ENCODE measurements around the gene G6PC3. TPM values are rescaled to one million over a fixed set of nuclear protein-coding genes. Genes with fewer than 3 reads are reported as not detected.

G6PC3 gene
- total RNA-seq, 1 donor from 2014 or later: 51.2 TPM

DNA sequence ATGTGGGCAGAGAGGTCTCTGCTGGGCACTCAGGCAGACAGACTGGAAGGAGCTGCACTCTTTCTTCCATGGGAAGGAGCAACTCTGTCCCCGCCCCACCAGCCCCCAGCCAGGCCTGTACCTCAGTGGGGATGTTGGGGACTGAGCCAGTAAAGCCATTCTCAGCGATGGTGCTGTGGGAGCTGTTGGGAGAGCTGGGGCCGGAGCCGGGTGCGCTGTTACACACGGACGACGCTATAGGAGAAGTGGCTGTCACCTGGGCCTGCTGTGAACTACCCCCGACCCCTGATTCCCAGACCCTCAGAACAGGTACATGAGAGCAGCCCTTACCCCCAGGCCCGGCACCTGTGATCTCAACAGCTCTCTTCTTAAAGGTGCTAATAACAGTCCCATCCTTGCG, 21.5 kb downstream of the G6PC3 start:
- Mint-ChIP-seq H3K9me3 (ENCODE audit: unreplicated experiment) (peaks cover 3% of the 10 kb centered on the region), H3K27me3 (ENCODE audit: unreplicated experiment) (peaks cover 14% of the 10 kb centered on the region), H3K4me1 (ENCODE audit: low read depth, unreplicated experiment) (peaks cover 16% of the 10 kb centered on the region), H3K27ac (ENCODE audit: unreplicated experiment) (peak overlapping the region; percentile 20), H3K36me3 (ENCODE audit: unreplicated experiment) (peaks cover 3% of the 10 kb centered on the region), H3K4me3 (ENCODE audit: unreplicated experiment) (no peak overlapping the region)
- DNase-seq: no peak
- TF ChIP-seq, protein P1, sequence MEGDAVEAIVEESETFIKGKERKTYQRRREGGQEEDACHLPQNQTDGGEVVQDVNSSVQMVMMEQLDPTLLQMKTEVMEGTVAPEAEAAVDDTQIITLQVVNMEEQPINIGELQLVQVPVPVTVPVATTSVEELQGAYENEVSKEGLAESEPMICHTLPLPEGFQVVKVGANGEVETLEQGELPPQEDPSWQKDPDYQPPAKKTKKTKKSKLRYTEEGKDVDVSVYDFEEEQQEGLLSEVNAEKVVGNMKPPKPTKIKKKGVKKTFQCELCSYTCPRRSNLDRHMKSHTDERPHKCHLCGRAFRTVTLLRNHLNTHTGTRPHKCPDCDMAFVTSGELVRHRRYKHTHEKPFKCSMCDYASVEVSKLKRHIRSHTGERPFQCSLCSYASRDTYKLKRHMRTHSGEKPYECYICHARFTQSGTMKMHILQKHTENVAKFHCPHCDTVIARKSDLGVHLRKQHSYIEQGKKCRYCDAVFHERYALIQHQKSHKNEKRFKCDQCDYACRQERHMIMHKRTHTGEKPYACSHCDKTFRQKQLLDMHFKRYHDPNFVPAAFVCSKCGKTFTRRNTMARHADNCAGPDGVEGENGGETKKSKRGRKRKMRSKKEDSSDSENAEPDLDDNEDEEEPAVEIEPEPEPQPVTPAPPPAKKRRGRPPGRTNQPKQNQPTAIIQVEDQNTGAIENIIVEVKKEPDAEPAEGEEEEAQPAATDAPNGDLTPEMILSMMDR (IDR thresholded peaks at IDR 0.05; ENCODE audit: partially characterized antibody, unreplicated experiment): no peak

DNA sequence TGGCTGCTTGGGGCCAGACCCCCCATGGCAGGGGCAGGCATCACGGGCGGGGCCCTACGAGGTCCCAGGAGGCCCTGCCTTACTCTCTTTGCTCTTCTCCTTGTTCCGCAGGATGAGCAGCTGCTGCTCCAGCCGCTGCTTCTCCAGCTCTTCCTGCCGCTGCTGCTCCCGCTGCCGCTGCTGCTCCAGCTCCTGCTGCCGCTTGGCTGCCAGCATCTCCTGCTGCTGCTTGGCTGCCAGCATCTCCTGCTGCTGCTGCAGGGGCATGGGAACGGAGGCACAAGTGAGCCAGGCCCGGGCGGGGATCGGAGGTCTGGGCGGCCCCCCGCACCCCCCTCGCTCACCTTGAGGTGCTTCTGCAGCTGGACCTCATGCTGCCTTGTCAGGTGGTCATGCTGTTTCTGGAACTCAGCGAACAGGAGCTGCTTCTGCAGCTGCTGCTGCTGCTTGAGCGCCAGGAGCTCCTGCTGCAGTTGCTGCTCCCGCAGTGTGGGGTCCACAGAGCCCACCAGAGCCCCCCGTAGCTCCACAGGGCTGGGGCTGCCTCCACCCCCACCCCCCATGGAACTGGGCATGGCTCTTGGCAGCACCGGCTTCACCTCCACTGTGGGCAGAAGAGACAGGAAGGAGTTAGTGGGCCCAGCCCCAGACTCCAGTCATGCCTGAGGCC, 22.8 kb downstream of the G6PC3 start:
- TF ChIP-seq, protein P1 (IDR thresholded peaks at IDR 0.05; ENCODE audit: partially characterized antibody, unreplicated experiment): no peak
- peak; percentile 40 for DNase-seq
- Mint-ChIP-seq H3K9me3 (ENCODE audit: unreplicated experiment) (no peaks in the 10 kb centered on the region), H3K4me1 (ENCODE audit: low read depth, unreplicated experiment) (peaks cover 15% of the 10 kb centered on the region), H3K4me3 (ENCODE audit: unreplicated experiment) (no peak overlapping the region), H3K36me3 (ENCODE audit: unreplicated experiment) (peaks cover 3% of the 10 kb centered on the region), H3K27me3 (ENCODE audit: unreplicated experiment) (peaks cover 14% of the 10 kb centered on the region), H3K27ac (ENCODE audit: unreplicated experiment) (peak overlapping the region; percentile 62)

DNA sequence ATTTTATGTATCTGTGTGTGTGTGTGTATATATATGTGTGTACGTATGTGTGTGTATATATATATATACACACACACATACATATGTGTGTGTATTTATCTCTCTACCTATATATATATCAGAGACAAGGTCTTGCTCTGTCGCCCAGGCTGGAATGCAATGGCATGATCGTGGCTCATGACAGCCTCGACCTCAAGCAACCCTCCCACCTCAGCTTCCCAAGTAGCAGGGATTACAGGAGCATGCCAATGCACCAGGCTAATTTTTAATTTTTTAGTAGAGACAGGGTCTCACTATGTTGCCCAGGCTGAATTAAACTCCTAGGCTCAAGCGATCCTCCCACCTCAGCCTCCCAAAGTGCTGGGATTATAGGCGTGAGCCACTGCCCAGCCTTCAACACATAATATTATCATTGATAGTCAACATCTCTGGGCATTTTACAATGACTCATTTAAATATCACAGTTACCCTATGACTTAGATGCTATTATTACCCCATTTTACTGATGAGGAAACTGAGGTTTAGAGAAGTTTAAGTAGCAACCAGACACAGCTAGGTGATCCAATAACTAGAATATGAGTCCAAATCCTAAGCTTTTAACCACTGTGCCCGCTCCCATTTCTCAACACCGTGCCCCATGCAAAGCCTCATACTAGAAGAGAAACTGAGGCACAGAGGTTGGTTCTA, 24.3 kb downstream of the G6PC3 start:
- TF ChIP-seq, protein P1 (IDR thresholded peaks at IDR 0.05; ENCODE audit: partially characterized antibody, unreplicated experiment): no peak
- Mint-ChIP-seq H3K27ac (ENCODE audit: unreplicated experiment) (peak overlapping the region; percentile 59), H3K36me3 (ENCODE audit: unreplicated experiment) (no peaks in the 10 kb centered on the region), H3K4me1 (ENCODE audit: low read depth, unreplicated experiment) (peaks cover 12% of the 10 kb centered on the region), H3K9me3 (ENCODE audit: unreplicated experiment) (peaks cover 1% of the 10 kb centered on the region), H3K27me3 (ENCODE audit: unreplicated experiment) (peaks cover 13% of the 10 kb centered on the region), H3K4me3 (ENCODE audit: unreplicated experiment) (peak overlapping the region; percentile 42)
- DNase-seq: no peak

DNA sequence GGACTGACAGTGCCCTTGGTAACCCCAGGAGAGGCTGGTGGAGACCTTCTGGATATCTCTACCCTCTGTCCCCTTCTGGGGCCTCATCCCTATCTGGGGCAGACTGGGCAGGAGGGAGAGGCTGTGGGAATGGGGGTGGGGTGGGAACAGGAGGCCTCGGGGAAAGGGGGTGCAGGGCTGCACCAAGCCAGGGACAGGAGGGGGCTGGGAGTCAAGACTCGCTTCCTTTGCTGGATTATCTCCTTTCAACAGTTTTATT, 24.8 kb downstream of the G6PC3 start:
- peaks cover 13% of the 10 kb centered on the region for H3K27me3 Mint-ChIP-seq (ENCODE audit: unreplicated experiment)
- DNase-seq: no peak
- peaks cover 1% of the 10 kb centered on the region for H3K9me3 Mint-ChIP-seq (ENCODE audit: unreplicated experiment)
- H3K27ac Mint-ChIP-seq (ENCODE audit: unreplicated experiment): peak overlapping the region; percentile 59
- TF ChIP-seq, protein P1 (IDR thresholded peaks at IDR 0.05; ENCODE audit: partially characterized antibody, unreplicated experiment): no peak
- peak overlapping the region; percentile 42 for H3K4me3 Mint-ChIP-seq (ENCODE audit: unreplicated experiment)
- H3K36me3 Mint-ChIP-seq (ENCODE audit: unreplicated experiment): no peaks in the 10 kb centered on the region
- H3K4me1 Mint-ChIP-seq (ENCODE audit: low read depth, unreplicated experiment): peaks cover 12% of the 10 kb centered on the region
